Skeletal muscle tissue (tissue), 4 donors: ENCODE measurements around the gene ZNF440. TPM values are rescaled to one million over a fixed set of nuclear protein-coding genes. Genes with fewer than 3 reads are reported as not detected.
A peak's percentile ranks its signal among the peaks of the same experiment; 100 is the strongest.
"Not testable (repeated sequence)": the region's sequence is repeated elsewhere in the genome, so short reads cannot be mapped to it uniquely, and the experiment has no call there.

ENCODE experiments used
- H3K27ac ChIP-seq: one replicate; pipeline ENCODE4 v1.7.0; 2013; ENCODE audit warnings: mild to moderate bottlenecking, low read depth, low read length, inconsistent platforms
- H3K27me3 ChIP-seq, 3 donors: one replicate each; pipeline ENCODE4 v1.7.0; 2013; ENCODE audit warnings: low read length in 3 of 3; ENCODE audit not compliant: control insufficient read depth in 3 of 3, insufficient read depth in 3 of 3
- H3K36me3 ChIP-seq, 3 donors: one replicate each; pipeline ENCODE4 v1.7.0; 2013; ENCODE audit warnings: low read length in 3 of 3; ENCODE audit not compliant: control insufficient read depth in 3 of 3, insufficient read depth in 3 of 3
- H3K4me1 ChIP-seq, 3 donors: one replicate each; pipeline ENCODE4 v1.7.0; 2013; ENCODE audit warnings: low read length in 3 of 3, mild to moderate bottlenecking in 3 of 3; ENCODE audit not compliant: control insufficient read depth in 3 of 3, insufficient read depth in 3 of 3
- H3K4me3 ChIP-seq, 3 donors: one replicate each; pipeline ENCODE4 v1.7.0; 2013; ENCODE audit warnings: low read length in 3 of 3
- H3K9ac ChIP-seq, 3 donors: one replicate each; pipeline ENCODE4 v1.7.0; 2013; ENCODE audit warnings: low read length in 3 of 3, mild to moderate bottlenecking in 3 of 3, moderate library complexity in 2 of 3, low read depth in 1 of 3
- H3K9me3 ChIP-seq, 3 donors: one replicate each; pipeline ENCODE4 v1.7.0; 2013; ENCODE audit warnings: low read length in 3 of 3; ENCODE audit not compliant: control insufficient read depth in 3 of 3
- total RNA-seq: library from RNA; depleted of rRNA; stranded (reverse); fragments of >200 nt; gene quantifications from one replicate; pipeline ENCODE4 v1.2.3, GENCODE V29; 2014
- donor health status: Osteomylitis.

ZNF440 gene
- total RNA-seq, 1 donor from 2014 or later, result 6.3 TPM

DNA sequence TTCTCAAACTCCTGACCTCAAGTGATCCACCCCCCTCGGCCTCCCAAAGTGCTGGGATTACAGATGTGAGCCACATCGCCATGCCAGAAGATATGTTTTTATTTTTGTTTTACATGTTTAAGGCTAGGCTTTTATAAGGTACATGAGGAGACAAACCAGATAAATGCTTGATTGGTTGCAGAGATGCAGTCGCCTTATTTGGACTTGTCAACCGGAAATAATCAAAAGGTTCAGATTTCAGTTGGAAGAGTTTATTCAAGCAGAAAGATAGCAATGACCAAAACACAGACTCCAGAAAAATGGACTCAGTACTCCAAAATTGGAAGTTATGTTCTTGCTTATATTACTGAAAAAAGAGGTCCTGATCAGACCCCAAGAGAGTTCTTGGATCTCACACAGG is 36.2 kb downstream of the ZNF440 start:
- H3K36me3 ChIP-seq, H3K27me3 ChIP-seq, H3K4me3 ChIP-seq, H3K9me3 ChIP-seq, H3K27ac ChIP-seq, H3K9ac ChIP-seq: not testable (repeated sequence)
- H3K4me1 ChIP-seq, result peaks cover 6 to 11% (median 6%) of the 10 kb centered on the region in 3 donors

GRCh38 chr19:11853358-11853757 is 39.3 kb downstream of the ZNF440 start:
- Histone ChIP-seq H3K9ac (no peak overlapping the region), H3K9me3 (peaks cover 0 to 5% (median 0%) of the 10 kb centered on the region in 3 donors), H3K4me3 (no peak overlapping the region), H3K36me3 (no peaks in the 10 kb centered on the region), H3K27me3 (peaks cover 0 to 5% (median 0%) of the 10 kb centered on the region in 3 donors), H3K4me1 (peaks cover 2 to 9% (median 3%) of the 10 kb centered on the region in 3 donors), H3K27ac (no peak overlapping the region)

GRCh38 chr19:11856596-11857250 is 42.6 kb downstream of the ZNF440 start:
- Histone ChIP-seq H3K9me3 (peaks cover 0 to 7% (median 0%) of the 10 kb centered on the region in 3 donors), H3K27me3 (no peaks in the 10 kb centered on the region), H3K36me3 (no peaks in the 10 kb centered on the region), H3K27ac (no peak overlapping the region), H3K9ac (no peak overlapping the region), H3K4me1 (no peaks in the 10 kb centered on the region), H3K4me3 (no peak overlapping the region)

DNA sequence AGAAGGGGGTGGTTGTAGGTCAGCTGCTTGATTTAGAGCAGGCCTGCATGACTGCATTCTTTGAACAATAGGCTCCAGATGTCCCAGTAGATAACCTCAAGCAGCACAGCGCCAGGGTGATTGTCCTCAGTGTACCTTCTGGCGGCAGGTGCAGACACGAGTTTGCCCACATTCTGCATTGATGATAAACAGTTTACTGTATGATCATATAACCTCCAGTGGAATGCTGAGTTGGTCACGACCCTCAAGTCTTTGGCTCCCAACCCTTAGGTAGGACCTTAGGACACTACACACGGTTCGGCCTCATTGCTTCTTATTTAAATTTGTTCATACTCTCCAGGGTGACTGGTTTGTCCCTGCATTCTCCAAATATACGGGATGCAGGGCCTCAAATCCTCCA is 46.6 kb downstream of the ZNF440 start:
- no peak overlapping the region for H3K4me3 ChIP-seq
- no peak overlapping the region for H3K9ac ChIP-seq
- H3K4me1 ChIP-seq, result no peaks in the 10 kb centered on the region
- peaks cover 3 to 9% (median 4%) of the 10 kb centered on the region in 3 donors for H3K9me3 ChIP-seq
- H3K36me3 ChIP-seq, result no peaks in the 10 kb centered on the region
- H3K27me3 ChIP-seq, result no peaks in the 10 kb centered on the region
- H3K27ac ChIP-seq, result no peak overlapping the region

- Histone ChIP-seq H3K4me1 (no peaks in the 10 kb centered on the region), H3K27me3 (no peaks in the 10 kb centered on the region), H3K36me3 (no peaks in the 10 kb centered on the region), H3K9ac (no peak overlapping the region), H3K4me3 (no peak overlapping the region), H3K27ac (no peak overlapping the region), H3K9me3 (peaks cover 3 to 9% (median 4%) of the 10 kb centered on the region in 3 donors)
These were observed 47.2 kb downstream of the ZNF440 start for GRCh38 chr19:11861301-11861700.

GRCh38 chr19:11867766-11868165 is 53.7 kb downstream of the ZNF440 start:
- Histone ChIP-seq H3K36me3 (peaks cover 12 to 17% (median 13%) of the 10 kb centered on the region in 3 donors), H3K9me3 (peaks cover 14 to 22% (median 20%) of the 10 kb centered on the region in 3 donors)
- not testable (repeated sequence) for H3K9ac ChIP-seq

DNA sequence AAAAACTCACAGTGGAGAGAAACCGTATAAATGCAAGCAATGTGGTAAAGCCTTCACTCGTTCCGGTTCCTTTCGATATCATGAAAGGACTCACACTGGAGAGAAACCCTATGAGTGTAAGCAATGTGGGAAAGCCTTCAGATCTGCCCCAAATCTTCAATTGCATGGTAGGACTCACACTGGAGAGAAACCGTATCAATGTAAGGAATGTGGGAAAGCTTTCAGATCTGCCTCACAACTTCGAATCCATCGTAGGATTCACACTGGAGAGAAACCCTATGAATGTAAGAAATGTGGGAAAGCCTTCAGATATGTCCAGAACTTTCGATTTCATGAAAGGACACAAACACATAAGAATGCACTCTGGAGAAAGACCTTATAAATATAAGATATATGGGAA is 54.1 kb downstream of the ZNF440 start:
- peaks cover 12 to 17% (median 13%) of the 10 kb centered on the region in 3 donors for H3K36me3 ChIP-seq
- no peak overlapping the region for H3K27ac ChIP-seq
- H3K9ac ChIP-seq, result no peak overlapping the region
- peak overlapping the region in 1 of 3 donors; percentile 50 for H3K4me3 ChIP-seq
- H3K9me3 ChIP-seq, result peaks cover 14 to 22% (median 20%) of the 10 kb centered on the region in 3 donors
- no peaks in the 10 kb centered on the region for H3K27me3 ChIP-seq
- H3K4me1 ChIP-seq, result no peaks in the 10 kb centered on the region

More at GRCh38 chr19:11867766-11868165, 53.7 kb downstream of the ZNF440 start:
- not testable (repeated sequence) for H3K27me3 ChIP-seq, H3K27ac ChIP-seq, H3K4me1 ChIP-seq
- peak overlapping the region in 1 of 3 donors; percentile 50 for H3K4me3 ChIP-seq

DNA sequence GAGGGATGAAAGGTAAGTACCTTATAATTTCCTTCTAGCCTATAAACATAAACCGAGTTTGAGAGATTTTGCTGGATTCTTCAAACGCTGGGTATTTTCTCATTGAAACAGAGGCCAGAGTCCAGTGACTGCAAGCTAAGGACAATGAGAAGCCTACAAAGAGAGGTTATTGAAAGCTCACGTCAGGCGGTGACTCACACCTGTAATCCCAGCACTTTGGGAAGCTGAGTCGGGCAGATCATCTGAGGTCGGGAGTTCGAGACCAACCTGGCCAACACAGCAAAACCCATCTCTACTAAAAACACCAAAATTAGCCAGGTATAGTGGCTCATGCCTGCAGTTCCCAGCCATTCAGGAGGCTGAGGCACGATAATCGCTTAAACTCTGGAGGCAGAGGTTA is 58.6 kb downstream of the ZNF440 start:
- Histone ChIP-seq H3K9me3 (peaks cover 8 to 18% (median 16%) of the 10 kb centered on the region in 3 donors), H3K36me3 (peaks cover 6 to 10% (median 7%) of the 10 kb centered on the region in 3 donors), H3K27me3 (no peaks in the 10 kb centered on the region), H3K27ac (no peak overlapping the region), H3K4me1 (no peaks in the 10 kb centered on the region), H3K4me3 (no peak overlapping the region), H3K9ac (no peak overlapping the region)

- H3K9ac ChIP-seq, result no peak overlapping the region
- peaks cover 4 to 9% (median 7%) of the 10 kb centered on the region in 3 donors for H3K9me3 ChIP-seq
- no peak overlapping the region for H3K4me3 ChIP-seq
- H3K36me3 ChIP-seq, result peaks cover 0 to 1% (median 0%) of the 10 kb centered on the region in 3 donors
- no peaks in the 10 kb centered on the region for H3K27me3 ChIP-seq
- H3K4me1 ChIP-seq, result no peaks in the 10 kb centered on the region
- H3K27ac ChIP-seq, result no peak overlapping the region
These were observed 59.7 kb downstream of the ZNF440 start for GRCh38 chr19:11873762-11874161.

- not testable (repeated sequence) for H3K9me3 ChIP-seq, H3K36me3 ChIP-seq, H3K9ac ChIP-seq, H3K27ac ChIP-seq, H3K4me1 ChIP-seq, H3K4me3 ChIP-seq, H3K27me3 ChIP-seq
These were observed 65.7 kb downstream of the ZNF440 start for GRCh38 chr19:11879687-11880266.
